RWPE1 (cell line): ENCODE results near the gene PTH2.
"Not testable (repeated sequence)": the region's sequence is repeated elsewhere in the genome, so short reads cannot be mapped to it uniquely, and the experiment has no call there.

Experiments used
- CTCF ChIA-PET: fragments of 350-600 bp; sonication (Branson Sonifier 250); formaldehyde crosslinking; extraction: SDS; loops from one replicate; lab custom pipeline; 2021; lab: Yijun Ruan, JAX
- POLR2A ChIA-PET: fragments of 400-600 bp; formaldehyde crosslinking; extraction: SDS; loops from one replicate; lab custom pipeline; 2020; ENCODE audit warnings: antibody characterized with exemption; ENCODE audit not compliant: low non-redundant PET; lab: Yijun Ruan, JAX
- DNase-seq: peaks from one replicate; pipeline ENCODE4 v3.0.0; 2012; ENCODE audit warnings: low spot score
- H3K27ac ChIP-seq: fragments of 450-650 bp; 2 replicates; pipeline ENCODE4 v1.5.1; 2017
- TF ChIP-seq, protein P1 (sequence below): fragments of 450-650 bp; conservative IDR thresholded peaks from 2 replicates; pipeline ENCODE4 v1.5.1; 2017; ENCODE audit warnings: low read depth, mild to moderate bottlenecking

Gene PTH2

DNA sequence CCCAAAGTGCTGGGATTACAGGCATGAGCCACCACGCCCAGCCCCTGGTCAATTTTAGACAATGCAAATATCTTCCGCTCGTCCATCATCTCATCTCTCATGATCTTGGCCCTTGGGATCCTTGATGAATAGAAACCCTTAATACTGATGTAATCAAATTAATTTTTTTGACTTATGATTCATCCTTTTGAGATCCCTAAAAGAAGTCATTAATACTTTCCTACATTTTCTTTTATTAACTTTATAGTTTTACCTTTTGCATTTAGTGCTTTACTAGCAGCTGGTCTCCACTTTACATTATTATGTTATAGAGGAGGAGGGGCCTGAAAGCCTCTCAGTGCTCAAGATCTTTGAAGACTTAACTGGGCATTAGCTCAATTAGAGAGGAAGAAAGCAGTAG lies 42.9 kb downstream of the PTH2 start:
- ChIA-PET POLR2A (no interaction called here), CTCF (no interaction called here)
- TF ChIP-seq, protein P1, sequence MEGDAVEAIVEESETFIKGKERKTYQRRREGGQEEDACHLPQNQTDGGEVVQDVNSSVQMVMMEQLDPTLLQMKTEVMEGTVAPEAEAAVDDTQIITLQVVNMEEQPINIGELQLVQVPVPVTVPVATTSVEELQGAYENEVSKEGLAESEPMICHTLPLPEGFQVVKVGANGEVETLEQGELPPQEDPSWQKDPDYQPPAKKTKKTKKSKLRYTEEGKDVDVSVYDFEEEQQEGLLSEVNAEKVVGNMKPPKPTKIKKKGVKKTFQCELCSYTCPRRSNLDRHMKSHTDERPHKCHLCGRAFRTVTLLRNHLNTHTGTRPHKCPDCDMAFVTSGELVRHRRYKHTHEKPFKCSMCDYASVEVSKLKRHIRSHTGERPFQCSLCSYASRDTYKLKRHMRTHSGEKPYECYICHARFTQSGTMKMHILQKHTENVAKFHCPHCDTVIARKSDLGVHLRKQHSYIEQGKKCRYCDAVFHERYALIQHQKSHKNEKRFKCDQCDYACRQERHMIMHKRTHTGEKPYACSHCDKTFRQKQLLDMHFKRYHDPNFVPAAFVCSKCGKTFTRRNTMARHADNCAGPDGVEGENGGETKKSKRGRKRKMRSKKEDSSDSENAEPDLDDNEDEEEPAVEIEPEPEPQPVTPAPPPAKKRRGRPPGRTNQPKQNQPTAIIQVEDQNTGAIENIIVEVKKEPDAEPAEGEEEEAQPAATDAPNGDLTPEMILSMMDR, result no peak
- no peak overlapping the region for H3K27ac ChIP-seq
- DNase-seq, result no peak

DNA sequence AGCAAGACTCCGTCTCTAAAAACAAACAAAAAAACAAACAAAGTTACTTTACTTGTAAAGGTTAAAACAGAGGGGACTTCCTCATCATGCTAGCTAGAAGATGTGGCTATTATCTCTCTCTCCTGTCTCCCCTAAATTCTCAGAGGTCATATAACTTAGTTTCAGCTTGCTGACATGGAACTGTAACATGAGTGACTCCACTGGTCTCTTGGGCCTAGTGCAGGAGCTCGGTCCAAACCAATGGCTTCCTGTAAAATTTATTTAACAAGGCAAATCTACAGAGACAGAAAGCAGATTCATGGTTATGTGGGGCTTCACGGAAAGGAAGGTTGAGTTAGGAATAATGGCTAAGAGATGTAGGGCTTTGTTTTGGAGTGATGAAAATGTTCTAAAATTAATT lies 44.7 kb downstream of the PTH2 start:
- TF ChIP-seq, protein P1, result no peak
- no peak overlapping the region for H3K27ac ChIP-seq
- DNase-seq, result no peak
- POLR2A ChIA-PET, result no interaction called here
- CTCF ChIA-PET, result interaction anchor here (0.6 kb wide), 1 partner anchor 921 kb away, joined by 3 read pairs; no protein-coding TSS in a partner anchor

DNA sequence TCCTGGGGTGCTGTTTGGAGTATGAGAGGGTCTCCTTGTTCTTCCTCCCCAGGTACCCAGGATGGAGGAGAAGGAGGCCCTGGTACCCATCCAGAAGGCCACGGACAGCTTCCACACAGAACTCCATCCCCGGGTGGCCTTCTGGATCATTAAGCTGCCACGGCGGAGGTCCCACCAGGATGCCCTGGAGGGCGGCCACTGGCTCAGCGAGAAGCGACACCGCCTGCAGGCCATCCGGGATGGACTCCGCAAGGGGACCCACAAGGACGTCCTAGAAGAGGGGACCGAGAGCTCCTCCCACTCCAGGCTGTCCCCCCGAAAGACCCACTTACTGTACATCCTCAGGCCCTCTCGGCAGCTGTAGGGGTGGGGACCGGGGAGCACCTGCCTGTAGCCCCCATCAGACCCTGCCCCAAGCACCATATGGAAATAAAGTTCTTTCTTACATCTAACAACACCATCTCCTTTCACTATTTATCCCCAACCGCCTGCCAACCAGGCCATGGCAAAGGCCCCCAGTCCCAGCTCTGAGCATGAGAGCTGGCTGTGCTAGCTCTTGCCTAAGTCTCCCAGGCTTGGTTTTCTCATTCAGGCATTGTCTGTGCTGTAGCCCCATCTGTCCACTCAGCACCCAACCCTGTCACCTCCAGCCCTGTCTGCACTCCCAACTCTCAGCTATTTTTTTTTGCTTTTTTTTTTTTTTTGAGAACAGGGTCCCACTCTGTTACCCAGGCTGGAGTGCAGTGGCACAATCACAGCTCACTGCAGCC lies 48.4 kb downstream of the PTH2 start:
- H3K27ac ChIP-seq, result no peak overlapping the region
- TF ChIP-seq, protein P1, result no peak
- CTCF ChIA-PET, result interaction anchor here (0.5 kb wide), 1 partner anchor 195 kb away, joined by 3 read pairs; no protein-coding TSS in a partner anchor
- POLR2A ChIA-PET, result interaction anchor here (0.7 kb wide), 1 partner anchor 13 kb away, joined by 3 read pairs; no protein-coding TSS in a partner anchor
- no peak for DNase-seq

DNA sequence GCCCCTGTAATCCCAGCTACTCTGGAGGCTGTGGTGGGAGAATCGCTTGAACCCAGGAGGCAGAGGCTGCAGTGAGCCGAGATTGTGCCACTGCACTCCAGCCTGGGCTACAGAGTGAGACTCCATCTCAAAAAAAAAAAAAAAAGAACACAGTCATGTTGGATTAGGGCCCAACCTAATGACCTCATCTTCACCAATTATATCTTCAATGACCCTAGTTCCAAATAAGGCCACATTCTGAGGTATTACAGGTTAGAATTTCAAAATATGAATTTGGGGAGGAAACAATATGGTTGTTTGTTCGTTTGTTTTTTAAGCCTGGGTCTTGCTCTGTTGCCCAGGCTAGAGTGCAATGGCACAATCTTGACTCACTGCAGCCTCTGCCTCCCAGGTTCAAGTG lies 50.1 kb downstream of the PTH2 start:
- POLR2A ChIA-PET, DNase-seq, CTCF ChIA-PET, H3K27ac ChIP-seq: not testable (repeated sequence)
